ENCODE results near the gene ABCC5. TPM values are rescaled to one million over a fixed set of nuclear protein-coding genes. Genes with fewer than 3 reads are reported as not detected.

The ABCC5 gene
- polyA plus RNA-seq, 5 donors: 61.9 to 85.7 (median 85.3) TPM

DNA sequence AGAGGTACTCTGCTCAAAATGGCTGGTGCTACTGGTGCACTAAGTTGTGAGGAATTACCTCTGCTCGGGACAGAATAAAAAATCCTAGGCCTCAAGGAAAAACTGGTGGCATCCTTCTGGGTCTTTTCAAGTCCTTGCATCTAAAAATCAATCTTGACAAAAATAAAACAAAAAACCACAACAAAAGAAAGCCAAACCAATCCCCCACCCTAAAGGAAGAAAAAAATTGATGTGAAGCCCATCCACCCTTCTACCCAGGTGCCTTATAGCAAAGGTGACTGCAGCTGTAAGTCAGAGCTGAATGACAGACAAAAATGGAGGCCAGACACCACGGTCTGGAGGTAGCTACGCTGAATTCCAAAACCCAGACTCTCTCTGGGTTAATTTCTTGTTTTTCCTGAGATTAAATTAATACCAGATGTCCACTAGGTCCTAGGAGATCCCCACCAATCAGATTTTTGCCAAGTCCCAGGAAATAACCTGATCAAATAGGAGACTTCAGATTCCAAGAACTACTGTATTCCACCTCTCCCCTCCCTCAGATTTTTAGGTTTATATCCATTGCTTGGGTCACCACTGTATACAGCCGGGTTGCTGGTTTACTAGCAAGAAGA, 33.5 kb downstream of the ABCC5 start:
- DNase-seq: no peak

DNA sequence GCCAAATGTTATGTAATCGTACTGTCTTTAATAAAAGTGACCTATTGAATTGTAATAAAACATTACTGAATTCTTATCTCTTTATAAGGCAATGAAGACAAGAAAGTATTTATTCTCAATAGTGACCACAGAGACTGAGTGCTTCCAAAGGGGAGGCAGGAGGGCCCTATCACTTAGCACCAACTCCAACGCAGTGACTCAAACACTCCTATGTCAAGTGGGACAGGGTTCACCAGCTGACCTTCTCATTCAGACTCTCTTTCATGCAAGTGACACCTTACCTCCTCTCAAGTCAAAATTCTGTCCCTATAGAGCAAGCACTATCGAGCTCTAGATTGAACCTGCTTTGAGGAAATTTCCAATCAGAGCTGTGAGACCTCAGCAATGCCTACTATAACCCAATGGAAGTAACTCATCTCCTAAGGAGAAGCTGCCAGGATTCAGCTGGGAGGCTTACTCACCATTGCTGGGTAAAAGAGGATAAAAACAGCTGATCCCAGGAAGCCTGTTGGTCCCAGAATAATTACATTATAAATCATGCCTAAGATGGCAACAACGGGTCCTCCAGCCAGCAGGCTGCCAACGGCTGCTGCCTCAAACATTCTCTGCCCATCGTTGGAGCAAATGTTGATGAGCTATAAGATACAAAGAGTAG, 35.6 kb downstream of the ABCC5 start:
- no peak for DNase-seq

GRCh38 chr3:183980403-183980802, 37.3 kb downstream of the ABCC5 start:
- no peak for DNase-seq

GRCh38 chr3:183975981-183976662, 41.6 kb downstream of the ABCC5 start:
- no peak for DNase-seq

DNA sequence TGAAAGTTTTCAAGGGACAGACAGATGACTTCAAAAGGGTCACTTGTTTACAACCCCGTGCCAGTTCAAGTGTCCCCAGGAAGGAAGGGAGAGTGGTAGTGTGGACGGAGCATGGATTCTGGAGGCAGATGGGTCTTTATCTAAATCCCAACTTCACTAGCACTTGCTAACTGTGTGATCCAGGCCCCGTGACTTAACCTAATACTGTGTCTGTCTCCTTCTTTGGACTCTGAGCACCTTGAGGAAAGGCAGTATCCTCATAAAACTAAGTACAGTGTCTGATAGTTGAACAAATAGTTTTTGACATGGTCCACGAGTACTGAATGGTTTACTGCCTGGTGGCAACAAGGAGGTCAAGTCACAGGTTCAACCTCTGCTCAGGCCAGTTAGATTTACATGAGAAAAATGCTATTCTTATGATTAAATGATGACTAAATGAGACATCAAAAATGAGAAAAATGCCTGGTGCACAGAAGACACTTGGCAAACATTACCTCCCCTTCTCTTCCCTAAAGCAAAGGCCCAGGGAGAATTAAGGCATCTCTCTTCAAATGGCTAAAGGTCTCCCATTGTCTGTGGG, 48.9 kb downstream of the ABCC5 start:
- DNase-seq: no peak

DNA sequence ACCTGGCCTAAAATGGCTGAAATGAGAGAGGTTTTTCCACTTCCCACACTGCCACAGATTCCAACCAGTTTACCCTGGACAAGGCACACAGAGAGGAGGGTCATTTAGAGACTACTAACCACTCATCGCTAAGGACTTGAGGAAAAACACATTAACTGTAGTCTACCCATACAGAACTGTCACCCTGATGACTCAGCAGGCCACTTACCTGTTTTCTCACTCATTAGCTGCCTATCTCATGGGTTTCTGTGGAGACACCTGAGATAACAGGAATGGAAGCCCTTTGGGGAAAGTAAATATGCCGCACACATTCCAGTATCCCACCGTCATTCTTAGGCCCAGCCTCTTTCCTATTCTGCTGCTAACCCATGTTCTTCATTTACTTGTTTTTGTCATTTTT, 50.0 kb downstream of the ABCC5 start:
- no peak for DNase-seq

- DNase-seq: peak; percentile 7 to 9
Observed at GRCh38 chr3:183966361-183966791, 51.3 kb downstream of the ABCC5 start.

DNA sequence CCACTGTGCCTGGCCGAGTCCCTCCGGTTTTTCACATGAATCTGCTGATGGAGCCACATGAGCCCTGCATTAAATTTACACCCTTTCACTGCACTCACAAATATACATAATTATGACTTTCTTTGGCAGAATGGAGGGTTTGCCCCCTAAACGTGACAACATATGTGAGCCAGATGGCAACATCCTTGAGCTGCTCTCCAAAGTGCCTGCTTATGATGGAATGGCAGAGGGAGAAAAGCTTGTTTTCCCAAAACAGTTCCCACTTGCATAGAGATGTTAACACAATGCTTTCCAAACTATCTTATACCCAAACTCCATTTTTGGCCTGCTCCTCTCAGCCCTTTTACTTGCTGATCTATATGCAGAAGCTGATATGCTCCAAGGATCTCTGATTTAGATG, 54.9 kb downstream of the ABCC5 start:
- DNase-seq: no peak

DNA sequence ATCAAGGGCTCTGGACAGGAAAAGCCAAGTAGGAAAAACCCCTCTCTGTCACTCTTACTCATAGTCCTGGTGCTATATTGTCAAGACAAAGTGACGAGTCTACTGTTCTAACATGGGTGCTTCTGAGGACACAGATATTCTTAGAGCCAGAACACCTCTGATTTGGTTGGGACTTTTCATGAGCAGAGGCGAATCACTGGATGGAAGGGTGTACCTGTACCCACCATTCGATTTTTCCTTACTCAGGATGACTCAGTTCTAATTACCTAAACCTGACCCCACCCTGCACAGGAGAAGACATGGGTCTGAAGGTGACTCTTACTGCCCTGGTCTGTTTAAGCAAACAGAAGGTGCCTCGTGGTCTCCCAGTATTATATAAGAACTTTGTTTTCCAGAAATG, 58.5 kb downstream of the ABCC5 start:
- DNase-seq: no peak

GRCh38 chr3:183958775-183959174, 58.9 kb downstream of the ABCC5 start:
- no peak for DNase-seq

- DNase-seq: no peak
Observed at GRCh38 chr3:183958226-183958625, 59.5 kb downstream of the ABCC5 start.

DNA sequence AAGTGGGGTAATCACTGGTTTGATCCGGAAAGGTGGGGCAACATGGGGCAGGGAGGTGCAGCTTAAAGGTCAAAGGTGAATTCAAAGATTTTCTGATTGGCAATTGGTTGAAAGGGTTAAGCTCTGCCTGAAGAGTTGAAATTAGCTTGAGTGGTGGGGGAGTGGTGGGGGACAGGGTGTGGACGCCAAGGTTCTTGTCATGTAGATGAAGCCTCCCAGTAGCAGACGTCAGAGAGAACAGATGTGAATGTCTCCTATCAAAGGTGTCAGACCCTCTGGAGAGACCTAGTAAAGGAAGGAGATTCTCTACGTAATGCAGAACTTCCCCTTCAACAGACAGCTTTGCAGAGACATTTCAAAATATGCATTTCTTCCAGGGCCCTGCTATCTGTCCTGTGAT, 62.8 kb downstream of the ABCC5 start:
- DNase-seq: no peak

DNA sequence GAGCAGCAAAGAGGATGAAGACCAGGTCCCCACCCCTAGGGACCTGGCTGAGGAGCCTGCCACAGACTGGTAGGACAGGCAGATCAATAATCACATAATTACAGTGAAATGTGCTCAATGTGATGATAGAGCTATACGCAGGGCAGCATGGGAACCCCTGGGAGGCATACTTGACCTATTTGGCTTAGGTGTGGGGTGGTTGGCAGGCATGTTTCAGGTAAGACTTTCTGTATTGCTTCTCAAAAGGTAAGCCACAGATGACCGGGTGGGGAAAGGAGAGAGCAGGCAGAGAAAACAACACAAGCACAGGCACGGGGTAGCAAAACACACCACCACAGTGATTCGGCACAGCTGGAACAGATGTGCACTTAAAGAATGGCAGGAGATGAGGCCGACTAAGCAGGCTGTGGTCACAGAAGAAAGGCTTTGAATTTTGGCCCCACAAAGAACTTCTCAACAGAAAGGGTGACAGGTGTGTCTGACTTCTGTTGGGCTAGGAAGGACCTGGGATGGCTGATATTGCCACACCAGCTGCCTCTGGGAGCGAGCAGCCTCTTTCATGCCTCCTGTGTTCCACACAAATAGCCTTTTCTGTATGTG, 64.1 kb downstream of the ABCC5 start:
- DNase-seq: no peak

DNA sequence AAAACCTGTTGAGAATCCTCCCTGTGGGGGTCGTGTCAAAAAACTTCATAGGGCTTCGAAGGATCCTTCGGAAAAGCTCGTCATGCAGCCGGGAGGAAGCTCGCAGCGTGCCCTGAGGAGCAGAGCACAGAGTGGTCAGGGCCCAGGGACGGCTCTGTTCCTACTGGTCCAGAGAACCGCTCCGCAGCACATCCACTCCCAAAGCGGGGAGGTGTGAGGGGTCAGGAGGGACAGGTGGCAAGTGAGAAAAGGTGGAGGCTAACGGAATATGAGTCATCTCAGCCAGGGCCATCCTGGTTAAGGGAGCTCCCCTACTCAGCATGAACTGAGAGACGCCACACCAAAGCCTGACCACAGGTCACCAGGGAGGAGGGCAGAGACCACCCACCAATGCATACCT, 66.2 kb downstream of the ABCC5 start:
- no peak for DNase-seq

DNA sequence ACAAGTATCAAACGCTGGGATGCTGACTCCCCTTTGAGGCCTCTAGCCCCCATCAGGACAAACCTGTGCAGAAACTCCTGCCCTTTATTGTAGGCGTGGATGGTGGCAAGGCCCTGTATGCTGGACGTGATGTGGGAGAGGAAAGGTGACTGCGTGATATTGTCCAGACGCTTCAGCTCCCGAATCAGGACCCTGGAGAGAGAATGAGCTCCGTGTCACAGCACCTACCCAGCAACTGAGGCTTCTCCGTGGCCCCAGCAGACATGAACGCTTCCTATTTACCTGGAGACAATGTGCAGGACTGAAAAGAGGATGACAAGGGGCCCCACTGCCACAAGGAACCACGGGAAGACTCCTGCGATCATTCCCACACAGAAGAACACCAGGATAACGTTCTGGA, 68.0 kb downstream of the ABCC5 start:
- DNase-seq: no peak

- DNase-seq: no peak
Observed at GRCh38 chr3:183946037-183946436, 71.6 kb downstream of the ABCC5 start.

DNA sequence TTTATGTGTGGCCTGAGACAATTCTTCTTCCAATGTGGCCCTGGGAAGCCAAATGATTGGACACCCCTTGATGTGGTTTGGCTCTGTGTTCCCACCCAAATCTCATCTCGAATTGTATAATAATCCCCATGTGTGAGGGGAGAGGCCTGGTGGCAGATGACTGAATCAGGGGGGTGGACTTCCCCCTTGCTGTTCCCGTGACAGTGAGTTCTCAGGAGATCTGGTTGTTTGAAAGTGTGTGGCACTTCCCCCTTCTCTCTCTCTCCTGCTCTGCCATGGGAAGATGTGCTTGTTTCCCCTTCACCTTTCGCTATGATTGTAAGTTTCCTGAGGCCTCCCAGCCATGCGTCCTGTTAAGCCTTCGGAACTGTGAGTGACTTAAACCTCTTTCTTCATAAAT, 72.9 kb downstream of the ABCC5 start:
- DNase-seq: no peak

DNA sequence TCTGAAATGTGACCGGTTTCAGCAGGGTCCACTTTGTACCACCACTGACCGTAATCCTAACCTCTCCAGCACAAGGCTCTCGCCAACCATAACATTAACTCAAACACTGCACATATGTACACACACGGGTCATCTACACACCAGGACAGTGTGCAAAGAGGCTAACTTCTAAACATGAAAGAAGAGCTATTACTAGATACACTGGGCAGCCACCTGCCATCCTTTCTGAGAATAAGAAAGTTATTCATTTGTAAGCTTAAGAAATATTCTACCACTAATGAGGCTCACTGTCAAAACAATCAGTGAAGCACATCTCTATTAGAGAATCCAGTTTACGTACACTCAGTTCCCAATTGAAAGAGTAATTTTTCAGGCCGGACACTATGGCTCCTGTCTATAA, 73.9 kb downstream of the ABCC5 start:
- no peak for DNase-seq

GRCh38 chr3:183941216-183941615, 76.5 kb downstream of the ABCC5 start:
- no peak for DNase-seq

DNA sequence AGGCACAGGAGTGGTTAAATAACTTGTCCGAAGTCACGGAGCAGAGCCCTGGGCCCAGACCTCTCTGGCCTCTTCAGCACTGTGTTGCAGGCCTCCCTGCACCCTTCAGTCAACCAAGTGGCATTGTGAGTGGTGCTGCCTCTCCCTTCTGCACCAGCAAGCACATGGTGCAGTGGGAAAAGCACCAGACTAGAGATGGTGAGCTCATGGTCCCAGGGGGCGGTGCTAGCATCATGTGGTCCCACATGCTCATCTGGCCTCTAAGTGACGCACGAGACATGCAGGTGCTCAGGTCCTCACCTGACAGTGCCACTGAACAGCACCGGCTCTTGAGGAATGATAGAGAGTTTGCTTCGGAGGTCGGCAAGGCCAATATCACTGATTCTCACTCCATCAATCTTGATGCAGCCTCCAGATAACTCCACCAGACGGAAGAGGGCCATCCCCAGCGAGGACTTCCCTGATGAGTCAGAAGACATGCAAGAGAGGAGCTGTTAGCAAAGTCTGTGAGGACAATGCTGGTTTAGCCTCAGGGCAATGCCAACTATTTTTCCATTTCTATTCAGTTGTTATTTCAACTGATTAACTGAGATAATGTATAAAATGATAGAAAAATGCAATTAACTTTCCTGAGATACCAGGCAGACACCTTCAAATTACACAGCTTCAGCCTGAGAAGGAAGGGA, 79.9 kb downstream of the ABCC5 start:
- DNase-seq: no peak

DNA sequence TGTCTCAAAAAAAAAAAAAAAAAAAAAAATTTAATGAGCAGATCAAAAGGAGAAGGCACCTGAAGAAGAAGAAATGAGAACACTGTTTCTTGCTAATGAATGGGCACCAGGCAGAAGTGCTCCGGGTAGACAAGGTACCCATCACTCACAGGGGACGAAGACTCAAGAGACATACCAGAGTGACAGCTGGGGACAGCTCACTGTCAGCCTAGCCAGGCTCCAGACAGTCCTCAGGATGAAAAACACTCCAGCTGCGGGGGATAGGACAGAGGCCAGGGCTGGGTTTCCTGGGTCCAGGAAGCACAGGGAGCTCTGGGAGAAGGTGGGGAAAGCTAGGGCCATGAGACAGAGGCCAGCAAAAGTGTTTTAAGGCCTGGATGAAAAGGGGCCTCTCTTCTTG, 84.5 kb downstream of the ABCC5 start:
- DNase-seq: no peak

DNA sequence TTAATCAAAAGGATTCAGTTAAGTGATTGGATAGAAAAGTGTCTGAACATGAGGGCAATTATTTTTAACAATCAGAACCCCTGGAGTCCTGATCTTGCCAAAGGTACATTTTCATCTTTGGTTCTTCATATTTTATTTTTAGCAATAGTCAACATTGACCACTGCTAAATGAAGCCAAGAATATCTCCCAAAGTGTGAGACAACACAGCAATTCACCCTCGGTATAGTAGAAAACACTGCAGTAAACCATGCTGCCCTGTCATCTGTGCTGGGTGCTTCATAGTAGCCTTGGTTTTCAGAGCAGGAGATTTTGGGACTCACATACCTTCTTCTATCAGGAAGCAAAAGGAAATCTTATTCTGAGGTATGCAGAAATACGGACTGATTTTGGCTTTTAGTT, 85.8 kb downstream of the ABCC5 start:
- DNase-seq: no peak

Measured in right lung (tissue), 5 donors.